GM18499 (cell line): ENCODE results near the gene TSBP1.
"Not testable (repeated sequence)": the region's sequence is repeated elsewhere in the genome, so short reads cannot be mapped to it uniquely, and the experiment has no call there.

Experiments
- ATAC-seq: cut with Tn5 transposase; IDR thresholded peaks from one replicate; pipeline ENCODE4 v1.9.1; 2021; ENCODE audit warnings: moderate number of reproducible peaks; ENCODE audit not compliant: insufficient read depth, unreplicated experiment

TSBP1 gene

GRCh38 chr6:32379545-32379944 lies 7.8 kb upstream of the TSBP1 start:
- no peak for ATAC-seq

- no peak for ATAC-seq
Observed at GRCh38 chr6:32375739-32376529, 4.2 kb upstream of the TSBP1 start.

- no peak for ATAC-seq
Observed at GRCh38 chr6:32371229-32371628, 474 bp downstream of the TSBP1 start.

GRCh38 chr6:32370505-32370904 lies 1.2 kb downstream of the TSBP1 start:
- no peak for ATAC-seq

- ATAC-seq = no peak
Observed at GRCh38 chr6:32369660-32370059, 2.0 kb downstream of the TSBP1 start.

GRCh38 chr6:32367644-32368043 lies 4.1 kb downstream of the TSBP1 start:
- ATAC-seq = no peak

- ATAC-seq = not testable (repeated sequence)
Observed at GRCh38 chr6:32359225-32359624, 12.5 kb downstream of the TSBP1 start.

- not testable (repeated sequence) for ATAC-seq
Observed at GRCh38 chr6:32358548-32358947, 13.2 kb downstream of the TSBP1 start.

- no peak for ATAC-seq
Observed at GRCh38 chr6:32355018-32355417, 16.7 kb downstream of the TSBP1 start.

GRCh38 chr6:32353348-32353747 lies 18.4 kb downstream of the TSBP1 start:
- no peak for ATAC-seq

- ATAC-seq = no peak
Observed at GRCh38 chr6:32340242-32340641, 31.5 kb downstream of the TSBP1 start.

GRCh38 chr6:32337186-32337805 lies 34.4 kb downstream of the TSBP1 start:
- ATAC-seq = no peak

- ATAC-seq = no peak
Observed at GRCh38 chr6:32332433-32332832, 39.3 kb downstream of the TSBP1 start.

- ATAC-seq = no peak
Observed at GRCh38 chr6:32329141-32329540, 42.6 kb downstream of the TSBP1 start.

GRCh38 chr6:32327103-32327502 lies 44.6 kb downstream of the TSBP1 start:
- no peak for ATAC-seq

GRCh38 chr6:32318501-32318900 lies 53.2 kb downstream of the TSBP1 start:
- ATAC-seq = no peak

GRCh38 chr6:32317541-32317940 lies 54.2 kb downstream of the TSBP1 start:
- no peak for ATAC-seq

GRCh38 chr6:32313964-32314363 lies 57.7 kb downstream of the TSBP1 start:
- no peak for ATAC-seq

- ATAC-seq = no peak
Observed at GRCh38 chr6:32298632-32299336, 72.9 kb downstream of the TSBP1 start.

GRCh38 chr6:32294980-32295379 lies 76.7 kb downstream of the TSBP1 start:
- ATAC-seq = not testable (repeated sequence)

- ATAC-seq = no peak
Observed at GRCh38 chr6:32294566-32294965, 77.1 kb downstream of the TSBP1 start.
